Loucy (cell line): ENCODE measurements around the gene FIGN.

Source experiments
- H2AFZ ChIP-seq: fragments of 200-600 bp; sonication (generic); 2 replicates; pipeline ENCODE4 v1.6.0; 2016; ENCODE audit warnings: antibody characterized with exemption, mild to moderate bottlenecking, low read length, moderate library complexity
- H3F3A ChIP-seq: fragments of 200-600 bp; 2 replicates; pipeline ENCODE4 v1.6.0; 2016; ENCODE audit warnings: antibody characterized with exemption, low read depth, mild to moderate bottlenecking
- H3K27me3 ChIP-seq: fragments of 200-600 bp; sonication (generic); 2 replicates; pipeline ENCODE4 v1.6.1; 2014; ENCODE audit warnings: low read length, mild to moderate bottlenecking; ENCODE audit not compliant: insufficient read depth, poor library complexity, severe bottlenecking
- H3K36me3 ChIP-seq: fragments of 200-600 bp; sonication (generic); 2 replicates; pipeline ENCODE4 v1.6.1; 2016; ENCODE audit warnings: low read length; ENCODE audit not compliant: insufficient read depth
- H3K4me1 ChIP-seq: fragments of 200-600 bp; sonication (generic); 2 replicates; pipeline ENCODE4 v1.5.1; 2014; ENCODE audit warnings: low read length, mild to moderate bottlenecking; ENCODE audit not compliant: insufficient read depth, poor library complexity, severe bottlenecking
- H3K4me2 ChIP-seq: fragments of 200-600 bp; sonication (generic); 2 replicates; pipeline ENCODE4 v1.6.0; 2014; ENCODE audit warnings: antibody characterized with exemption, low read length, low read depth, mild to moderate bottlenecking; ENCODE audit not compliant: poor library complexity, severe bottlenecking
- H3K4me3 ChIP-seq: fragments of 200-600 bp; sonication (generic); 2 replicates; pipeline ENCODE4 v1.5.1; 2014; ENCODE audit warnings: low read length, mild to moderate bottlenecking, mixed read lengths; ENCODE audit not compliant: poor library complexity, severe bottlenecking
- H3K79me2 ChIP-seq: fragments of 200-600 bp; sonication (generic); 2 replicates; pipeline ENCODE4 v1.6.1; 2014; ENCODE audit warnings: low read length; ENCODE audit not compliant: insufficient read depth
- H3K9ac ChIP-seq: fragments of 200-600 bp; sonication (generic); 2 replicates; pipeline ENCODE4 v1.6.0; 2014; ENCODE audit warnings: mild to moderate bottlenecking, low read depth, low read length, moderate library complexity; ENCODE audit not compliant: poor library complexity, severe bottlenecking
- H3K9me2 ChIP-seq: fragments of 200-600 bp; sonication (generic); replicated peaks from 2 replicates; pipeline ENCODE4 v1.6.1; 2016; ENCODE audit warnings: low read depth, low read length, mixed read lengths
- H3K9me3 ChIP-seq: fragments of 200-600 bp; sonication (generic); 2 replicates; pipeline ENCODE4 v1.6.1; 2014; ENCODE audit warnings: mild to moderate bottlenecking, antibody characterized with exemption, low read length, low read depth; ENCODE audit not compliant: insufficient read depth
- H4K20me1 ChIP-seq: fragments of 200-600 bp; sonication (generic); 2 replicates; pipeline ENCODE4 v1.6.0; 2014; ENCODE audit warnings: antibody characterized with exemption, low read length, mild to moderate bottlenecking; ENCODE audit not compliant: insufficient read depth, poor library complexity, severe bottlenecking
- CTCF ChIP-seq: fragments of 200-600 bp; sonication (generic); conservative IDR thresholded peaks from 2 replicates; pipeline ENCODE4 v1.5.1; 2014; ENCODE audit warnings: mild to moderate bottlenecking, antibody characterized with exemption, low read length
- EZH2phosphoT487 ChIP-seq: fragments of 200-600 bp; IDR thresholded peaks from 2 replicates; pipeline ENCODE4 v1.6.1; 2018; ENCODE audit warnings: antibody characterized with exemption, mild to moderate bottlenecking, moderate library complexity, borderline replicate concordance

FIGN gene

GRCh38 chr2:163717993-163718680, 17.7 kb downstream of the FIGN start:
- Histone ChIP-seq H3K9me2 (no peaks in the 10 kb centered on the region), H3K36me3 (no peaks in the 10 kb centered on the region), H3K9me3 (no peaks in the 10 kb centered on the region), H3K4me1 (no peaks in the 10 kb centered on the region), H3F3A (no peaks in the 10 kb centered on the region), H3K79me2 (no peaks in the 10 kb centered on the region), H3K9ac (no peak overlapping the region), H3K4me3 (no peak overlapping the region), H2AFZ (no peak overlapping the region), H3K4me2 (no peak overlapping the region), H3K27me3 (no peaks in the 10 kb centered on the region), H4K20me1 (no peaks in the 10 kb centered on the region)
- TF ChIP-seq CTCF: no peak
- no peak for TF ChIP-seq EZH2phosphoT487

GRCh38 chr2:163717515-163717914, 18.3 kb downstream of the FIGN start:
- H2AFZ ChIP-seq: no peak overlapping the region
- no peaks in the 10 kb centered on the region for H3F3A ChIP-seq
- H3K9me3 ChIP-seq: no peaks in the 10 kb centered on the region
- H3K4me1 ChIP-seq: no peaks in the 10 kb centered on the region
- no peak overlapping the region for H3K9ac ChIP-seq
- H3K79me2 ChIP-seq: no peaks in the 10 kb centered on the region
- H4K20me1 ChIP-seq: no peaks in the 10 kb centered on the region
- H3K27me3 ChIP-seq: no peaks in the 10 kb centered on the region
- TF ChIP-seq CTCF: no peak
- TF ChIP-seq EZH2phosphoT487: no peak
- H3K36me3 ChIP-seq: no peaks in the 10 kb centered on the region
- H3K9me2 ChIP-seq: no peaks in the 10 kb centered on the region
- no peak overlapping the region for H3K4me3 ChIP-seq
- H3K4me2 ChIP-seq: no peak overlapping the region

DNA sequence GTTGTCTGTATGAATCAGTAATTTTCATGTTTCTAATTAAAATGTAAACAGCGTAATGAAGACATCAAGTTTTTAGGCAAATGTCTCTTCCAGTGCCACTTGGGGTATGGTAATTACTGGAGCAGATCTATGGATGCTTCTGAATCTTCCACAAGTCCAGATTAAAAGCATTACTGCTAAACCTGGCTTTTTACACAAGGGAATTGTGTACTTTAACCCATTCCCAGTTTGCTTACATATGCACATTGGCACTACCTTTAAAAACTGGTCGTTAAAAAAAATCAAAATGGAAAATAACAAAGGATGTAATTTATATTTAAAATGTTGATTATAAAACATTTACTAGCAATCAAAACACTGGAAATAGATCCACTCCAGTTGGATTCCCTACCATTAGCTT, 19.7 kb downstream of the FIGN start:
- Histone ChIP-seq H3K4me2 (no peak overlapping the region), H3K9me2 (no peaks in the 10 kb centered on the region), H3K36me3 (no peaks in the 10 kb centered on the region), H2AFZ (no peak overlapping the region), H3K27me3 (no peaks in the 10 kb centered on the region), H4K20me1 (no peaks in the 10 kb centered on the region), H3K9ac (no peak overlapping the region), H3K4me1 (no peaks in the 10 kb centered on the region), H3K9me3 (no peaks in the 10 kb centered on the region), H3K4me3 (no peak overlapping the region), H3K79me2 (no peaks in the 10 kb centered on the region), H3F3A (no peaks in the 10 kb centered on the region)
- TF ChIP-seq EZH2phosphoT487 (no peak), CTCF (no peak)
